ENCODE measurements around the gene PPP3CA. TPM values are rescaled to one million over a fixed set of nuclear protein-coding genes. Genes with fewer than 3 reads are reported as not detected.

The PPP3CA gene
- total and polyA plus RNA-seq, 7 experiments from 2014 or later: 2.9 to 30.9 (median 16.9) TPM

DNA sequence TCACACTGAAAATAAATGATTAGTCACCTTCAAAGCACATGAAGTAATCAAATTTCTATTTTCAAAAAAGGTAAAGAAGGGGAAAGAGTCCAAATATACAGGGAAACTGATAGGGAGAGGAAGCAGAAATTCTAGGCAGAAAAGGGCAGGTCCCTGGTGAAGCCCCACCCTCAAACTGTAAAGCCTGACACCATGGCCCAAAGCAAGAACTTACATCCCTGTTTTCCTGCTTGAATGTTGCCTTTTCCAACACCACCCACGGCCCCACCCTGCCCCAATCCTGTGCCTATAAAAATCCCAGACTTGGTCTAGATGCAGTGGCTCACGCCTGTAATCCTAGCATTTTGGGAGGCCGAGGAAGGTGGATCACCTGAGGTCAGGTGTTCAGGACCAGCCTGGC, 361.8 kb downstream of the PPP3CA start:
- H3K4me3 ChIP-seq (ENCODE audit: low read length): no peak overlapping the region
- CTCF ChIA-PET: no interaction called here

DNA sequence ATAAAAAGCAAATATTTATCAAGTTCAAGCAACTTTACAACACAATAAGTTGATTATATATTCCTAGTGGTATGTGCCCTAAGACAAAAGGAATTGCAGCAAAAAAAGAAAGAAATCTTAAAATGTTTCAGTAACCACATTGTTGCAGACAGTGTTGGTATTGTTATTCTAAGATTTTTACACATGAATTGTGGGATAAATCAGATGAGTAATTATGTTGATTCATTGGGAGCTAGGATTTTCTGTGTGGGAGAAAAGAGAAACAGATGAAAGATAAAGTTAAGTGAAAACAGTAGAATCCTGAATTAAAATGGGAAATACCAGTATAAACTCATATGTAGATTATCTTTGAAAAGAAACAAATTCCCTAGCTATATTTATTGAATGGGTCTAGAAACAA, 362.4 kb downstream of the PPP3CA start:
- no peak overlapping the region for H3K27ac ChIP-seq (ENCODE audit: low read depth, low read length)
- CTCF ChIA-PET: interaction anchor here (0.6 kb wide), 1 partner anchor 563 kb away, joined by 3 read pairs; no protein-coding TSS in a partner anchor
- intact Hi-C loops (cut with micrococcal nuclease): loop anchor here in 1 of 2 donors (5.0 kb wide), 1 partner anchor 37 kb away; no protein-coding TSS in a partner anchor
- Mint-ChIP-seq H3K27me3 (peaks cover 0 to 21% (median 4%) of the 10 kb centered on the region in 5 donors), H3K36me3 (no peaks in the 10 kb centered on the region), H3K27ac (no peak overlapping the region), H3K9me3 (no peaks in the 10 kb centered on the region), H3K4me3 (no peak overlapping the region), H3K4me1 (peaks cover 0 to 4% (median 0%) of the 10 kb centered on the region in 7 donors)
- no peaks in the 10 kb centered on the region for H3K9me3 ChIP-seq (ENCODE audit: control insufficient read depth in 2 of 3, low read length in 3 of 3)
- POLR2A ChIA-PET: no interaction called here
- H3K36me3 ChIP-seq (ENCODE audit: control insufficient read depth in 2 of 3, insufficient read depth in 3 of 3, low read length in 3 of 3): no peaks in the 10 kb centered on the region
- no peak for DNase-seq
- ATAC-seq: no peak
- no peak overlapping the region for H3K4me3 ChIP-seq (ENCODE audit: low read length)
- no peaks in the 10 kb centered on the region for H3K4me1 ChIP-seq (ENCODE audit: control insufficient read depth in 2 of 2, insufficient read depth in 2 of 2, low read length in 2 of 2)
- H3K27me3 ChIP-seq (ENCODE audit: control insufficient read depth in 2 of 2, insufficient read depth in 2 of 2, low read length in 2 of 2): no peaks in the 10 kb centered on the region

More for the DNA sequence above, 361.8 kb downstream of the PPP3CA start:
- POLR2A ChIA-PET: no interaction called here
- Histone ChIP-seq H3K27me3 (ENCODE audit: control insufficient read depth in 2 of 2, insufficient read depth in 2 of 2, low read length in 2 of 2) (no peaks in the 10 kb centered on the region), H3K36me3 (ENCODE audit: control insufficient read depth in 2 of 3, insufficient read depth in 3 of 3, low read length in 3 of 3) (no peaks in the 10 kb centered on the region), H3K9me3 (ENCODE audit: control insufficient read depth in 2 of 3, low read length in 3 of 3) (no peaks in the 10 kb centered on the region), H3K27ac (ENCODE audit: low read depth, low read length) (no peak overlapping the region), H3K4me1 (ENCODE audit: control insufficient read depth in 2 of 2, insufficient read depth in 2 of 2, low read length in 2 of 2) (no peaks in the 10 kb centered on the region)
- no peak overlapping the region for H3K4me3 Mint-ChIP-seq
- peaks cover 0 to 23% (median 4%) of the 10 kb centered on the region in 5 donors for H3K27me3 Mint-ChIP-seq
- intact Hi-C loops (cut with micrococcal nuclease): loop anchor here in 1 of 2 donors (5.0 kb wide), 1 partner anchor 37 kb away; no protein-coding TSS in a partner anchor
- H3K9me3 Mint-ChIP-seq: no peaks in the 10 kb centered on the region
- no peaks in the 10 kb centered on the region for H3K36me3 Mint-ChIP-seq
- no peak overlapping the region for H3K27ac Mint-ChIP-seq
- DNase-seq (no peak), ATAC-seq (no peak)
- H3K4me1 Mint-ChIP-seq: peaks cover 0 to 4% (median 0%) of the 10 kb centered on the region in 7 donors

DNA sequence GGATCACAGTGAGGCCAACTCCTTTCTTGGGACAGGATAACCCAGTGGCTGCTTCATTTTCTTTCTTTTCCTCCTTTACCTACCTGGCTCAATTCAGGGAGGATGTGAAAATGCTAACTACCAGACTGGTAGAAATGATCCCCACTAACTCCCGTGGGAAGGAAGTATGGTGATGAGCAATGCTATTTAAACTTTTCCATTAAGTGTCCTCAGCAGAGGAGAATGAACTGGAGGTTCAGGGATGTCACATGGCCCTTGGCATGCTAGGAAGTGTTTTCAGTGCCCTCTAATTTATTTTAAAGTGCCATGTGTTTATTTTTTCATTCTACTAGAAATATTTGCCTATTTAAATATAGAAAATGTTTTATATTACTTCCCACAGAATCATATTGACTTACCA, 363.9 kb downstream of the PPP3CA start:
- POLR2A ChIA-PET: no interaction called here

DNA sequence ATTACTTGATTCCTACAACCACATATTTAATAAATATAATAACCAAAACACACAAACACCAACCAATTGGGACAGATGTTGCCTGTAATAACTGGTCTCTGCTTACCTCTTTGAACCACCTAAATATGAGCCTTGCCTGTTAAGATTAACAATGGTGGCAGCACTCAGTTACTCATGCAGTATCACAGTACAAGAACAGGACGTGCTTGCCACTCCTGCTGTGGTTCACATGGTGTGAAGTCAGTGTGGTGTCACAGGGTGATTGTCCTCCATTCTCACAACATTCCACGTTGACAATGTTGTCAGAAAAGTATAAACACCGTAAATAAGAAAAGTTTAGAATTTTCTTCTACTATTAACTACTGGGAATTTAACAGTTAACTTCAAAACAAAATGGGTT, 365.0 kb downstream of the PPP3CA start:
- Histone ChIP-seq H3K27ac (ENCODE audit: low read depth, low read length) (no peak overlapping the region), H3K36me3 (ENCODE audit: control insufficient read depth in 2 of 3, insufficient read depth in 3 of 3, low read length in 3 of 3) (no peaks in the 10 kb centered on the region), H3K9me3 (ENCODE audit: control insufficient read depth in 2 of 3, low read length in 3 of 3) (no peaks in the 10 kb centered on the region), H3K4me1 (ENCODE audit: control insufficient read depth in 2 of 2, insufficient read depth in 2 of 2, low read length in 2 of 2) (no peaks in the 10 kb centered on the region), H3K27me3 (ENCODE audit: control insufficient read depth in 2 of 2, insufficient read depth in 2 of 2, low read length in 2 of 2) (no peaks in the 10 kb centered on the region), H3K4me3 (ENCODE audit: low read length) (no peak overlapping the region)
- CTCF ChIA-PET: no interaction called here
- H3K4me3 Mint-ChIP-seq: no peak overlapping the region
- H3K9me3 Mint-ChIP-seq: no peaks in the 10 kb centered on the region
- H3K4me1 Mint-ChIP-seq: peaks cover 0 to 4% (median 0%) of the 10 kb centered on the region in 7 donors
- ATAC-seq (no peak), DNase-seq (no peak)
- H3K36me3 Mint-ChIP-seq: no peaks in the 10 kb centered on the region
- intact Hi-C loops (cut with micrococcal nuclease): no loop called here
- POLR2A ChIA-PET: no interaction called here
- no peak overlapping the region for H3K27ac Mint-ChIP-seq
- H3K27me3 Mint-ChIP-seq: peaks cover 0 to 19% (median 4%) of the 10 kb centered on the region in 5 donors

More for the DNA sequence above, 363.9 kb downstream of the PPP3CA start:
- intact Hi-C loops (cut with micrococcal nuclease): no loop called here
- H3K4me1 ChIP-seq (ENCODE audit: control insufficient read depth in 2 of 2, insufficient read depth in 2 of 2, low read length in 2 of 2): no peaks in the 10 kb centered on the region
- peaks cover 0 to 19% (median 4%) of the 10 kb centered on the region in 5 donors for H3K27me3 Mint-ChIP-seq
- H3K27me3 ChIP-seq (ENCODE audit: control insufficient read depth in 2 of 2, insufficient read depth in 2 of 2, low read length in 2 of 2): no peaks in the 10 kb centered on the region
- H3K36me3 Mint-ChIP-seq: no peaks in the 10 kb centered on the region
- no peak overlapping the region for H3K4me3 ChIP-seq (ENCODE audit: low read length)
- H3K27ac ChIP-seq (ENCODE audit: low read depth, low read length): no peak overlapping the region
- CTCF ChIA-PET: no interaction called here
- H3K4me1 Mint-ChIP-seq: peaks cover 0 to 4% (median 0%) of the 10 kb centered on the region in 7 donors
- H3K27ac Mint-ChIP-seq: no peak overlapping the region
- no peak for ATAC-seq
- H3K9me3 ChIP-seq (ENCODE audit: control insufficient read depth in 2 of 3, low read length in 3 of 3): no peaks in the 10 kb centered on the region
- no peaks in the 10 kb centered on the region for H3K36me3 ChIP-seq (ENCODE audit: control insufficient read depth in 2 of 3, insufficient read depth in 3 of 3, low read length in 3 of 3)
- H3K9me3 Mint-ChIP-seq: no peaks in the 10 kb centered on the region
- no peak for DNase-seq
- H3K4me3 Mint-ChIP-seq: no peak overlapping the region

DNA sequence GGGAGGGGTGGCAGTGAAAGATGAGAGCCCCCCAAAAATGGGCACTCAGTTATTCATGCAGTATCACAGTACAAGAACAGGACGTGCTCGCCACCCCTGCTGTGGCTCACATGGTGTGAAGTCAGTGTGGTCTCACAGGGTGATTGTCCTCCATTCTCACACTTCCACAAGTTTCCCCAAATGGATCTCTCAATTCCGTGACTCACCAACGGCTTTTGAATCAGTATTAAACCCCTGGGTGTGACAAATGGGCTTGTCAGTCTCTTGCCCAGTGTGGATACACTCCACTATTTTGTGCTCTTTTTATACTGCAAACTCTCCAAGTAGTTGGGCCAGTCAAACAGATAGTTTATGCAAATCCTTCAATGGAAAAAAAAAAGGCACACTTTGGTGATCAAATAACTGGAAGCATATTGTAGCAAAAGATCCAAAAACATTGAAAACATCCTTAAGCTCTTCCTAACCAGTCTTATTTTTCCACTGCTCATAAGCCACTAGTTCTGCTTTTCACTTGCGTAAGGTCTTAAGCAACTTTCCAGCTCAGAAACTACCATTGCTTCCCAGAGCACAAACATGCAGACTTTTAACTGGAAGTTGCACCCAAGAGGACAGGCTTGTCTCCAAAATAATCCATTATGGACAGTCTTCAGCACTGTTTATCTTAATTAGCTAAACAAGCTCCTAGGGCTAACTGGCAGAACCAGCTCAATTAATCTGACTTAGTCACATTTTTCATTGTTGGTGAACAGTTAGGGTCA, 365.7 kb downstream of the PPP3CA start:
- no peaks in the 10 kb centered on the region for H3K9me3 ChIP-seq (ENCODE audit: control insufficient read depth in 2 of 3, low read length in 3 of 3)
- intact Hi-C loops (cut with micrococcal nuclease): no loop called here
- no peaks in the 10 kb centered on the region for H3K36me3 ChIP-seq (ENCODE audit: control insufficient read depth in 2 of 3, insufficient read depth in 3 of 3, low read length in 3 of 3)
- no peaks in the 10 kb centered on the region for H3K9me3 Mint-ChIP-seq
- ChIA-PET POLR2A (no interaction called here), CTCF (no interaction called here)
- H3K4me1 Mint-ChIP-seq: peaks cover 0 to 4% (median 0%) of the 10 kb centered on the region in 7 donors
- no peaks in the 10 kb centered on the region for H3K4me1 ChIP-seq (ENCODE audit: control insufficient read depth in 2 of 2, insufficient read depth in 2 of 2, low read length in 2 of 2)
- DNase-seq (no peak), ATAC-seq (peak; percentile 49)
- no peaks in the 10 kb centered on the region for H3K27me3 ChIP-seq (ENCODE audit: control insufficient read depth in 2 of 2, insufficient read depth in 2 of 2, low read length in 2 of 2)
- H3K27me3 Mint-ChIP-seq: peaks cover 0 to 20% (median 0%) of the 10 kb centered on the region in 5 donors
- H3K27ac ChIP-seq (ENCODE audit: low read depth, low read length): no peak overlapping the region
- H3K4me3 ChIP-seq (ENCODE audit: low read length): no peak overlapping the region
- no peak overlapping the region for H3K27ac Mint-ChIP-seq
- no peak overlapping the region for H3K4me3 Mint-ChIP-seq
- no peaks in the 10 kb centered on the region for H3K36me3 Mint-ChIP-seq

DNA sequence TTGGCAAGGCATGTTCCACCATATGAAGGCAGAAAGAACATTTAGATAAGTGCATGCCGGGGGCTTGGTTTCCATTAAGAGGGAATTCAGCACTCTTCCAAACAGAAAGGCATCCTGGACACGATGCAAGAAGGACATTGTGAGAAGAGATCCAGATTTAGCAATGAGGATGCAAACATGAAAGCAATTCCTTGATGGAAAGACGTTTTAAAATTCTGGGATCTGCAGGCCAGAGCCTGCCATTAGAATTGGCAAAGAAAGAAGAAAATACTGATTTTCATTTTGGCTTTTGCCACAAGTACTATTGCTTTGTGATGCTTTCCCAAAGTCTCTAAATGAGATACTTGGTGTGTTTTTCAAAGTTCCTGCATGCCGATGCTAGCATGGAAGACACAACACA, 367.6 kb downstream of the PPP3CA start:
- Mint-ChIP-seq H3K4me1 (peaks cover 0 to 4% (median 0%) of the 10 kb centered on the region in 7 donors), H3K27me3 (peaks cover 0 to 23% (median 0%) of the 10 kb centered on the region in 5 donors), H3K9me3 (no peaks in the 10 kb centered on the region), H3K4me3 (no peak overlapping the region), H3K36me3 (no peaks in the 10 kb centered on the region), H3K27ac (no peak overlapping the region)
- no peaks in the 10 kb centered on the region for H3K27me3 ChIP-seq (ENCODE audit: control insufficient read depth in 2 of 2, insufficient read depth in 2 of 2, low read length in 2 of 2)
- H3K4me3 ChIP-seq (ENCODE audit: low read length): no peak overlapping the region
- intact Hi-C loops (cut with micrococcal nuclease): no loop called here
- H3K27ac ChIP-seq (ENCODE audit: low read depth, low read length): no peak overlapping the region
- no peaks in the 10 kb centered on the region for H3K9me3 ChIP-seq (ENCODE audit: control insufficient read depth in 2 of 3, low read length in 3 of 3)
- CTCF ChIA-PET: no interaction called here
- DNase-seq (no peak), ATAC-seq (no peak)
- H3K36me3 ChIP-seq (ENCODE audit: control insufficient read depth in 2 of 3, insufficient read depth in 3 of 3, low read length in 3 of 3): no peaks in the 10 kb centered on the region
- POLR2A ChIA-PET: no interaction called here
- H3K4me1 ChIP-seq (ENCODE audit: control insufficient read depth in 2 of 2, insufficient read depth in 2 of 2, low read length in 2 of 2): no peaks in the 10 kb centered on the region

Measured in naive thymus-derived CD4-positive, alpha-beta T cell (primary cell).